HG03571 (cell line): ENCODE data around the gene AKT1.
"Not testable (repeated sequence)": the region's sequence is repeated elsewhere in the genome, so short reads cannot be mapped to it uniquely, and the experiment has no call there.

Experiments used
- ATAC-seq: cut with Tn5 transposase; IDR thresholded peaks from one replicate; pipeline ENCODE4 v1.9.1; 2021; ENCODE audit not compliant: unreplicated experiment

AKT1 gene

GRCh38 chr14:104794993-104795780 lies at the start of gene AKT1:
Gene AKT1, minus strand, starts transcription at chr14:104795748. Its CDS starts 3,105 bp downstream, at chr14:104792643.
- ATAC-seq = no peak

GRCh38 chr14:104845033-104845666 lies 49.6 kb upstream of the AKT1 start:
- ATAC-seq = no peak

- ATAC-seq = no peak
Observed at GRCh38 chr14:104844306-104845032, 48.9 kb upstream of the AKT1 start.

GRCh38 chr14:104843442-104844305 lies 48.1 kb upstream of the AKT1 start:
- ATAC-seq = no peak

GRCh38 chr14:104843006-104843405 lies 47.5 kb upstream of the AKT1 start:
- ATAC-seq = no peak

- ATAC-seq = no peak
Observed at GRCh38 chr14:104841730-104842129, 46.2 kb upstream of the AKT1 start.

- not testable (repeated sequence) for ATAC-seq
Observed at GRCh38 chr14:104836171-104836935, 40.8 kb upstream of the AKT1 start.

GRCh38 chr14:104830781-104831180 lies 35.2 kb upstream of the AKT1 start:
- no peak for ATAC-seq

GRCh38 chr14:104827177-104828055 lies 31.9 kb upstream of the AKT1 start:
- no peak for ATAC-seq

- no peak for ATAC-seq
Observed at GRCh38 chr14:104826861-104827176, 31.3 kb upstream of the AKT1 start.

- ATAC-seq = peak; percentile 77
Observed at GRCh38 chr14:104826189-104826860, 30.8 kb upstream of the AKT1 start.

- ATAC-seq = no peak
Observed at GRCh38 chr14:104824353-104824997, 28.9 kb upstream of the AKT1 start.

- ATAC-seq = no peak
Observed at GRCh38 chr14:104822821-104823615, 27.5 kb upstream of the AKT1 start.

- no peak for ATAC-seq
Observed at GRCh38 chr14:104821971-104822608, 26.5 kb upstream of the AKT1 start.

GRCh38 chr14:104821229-104821945 lies 25.8 kb upstream of the AKT1 start:
- ATAC-seq = no peak

GRCh38 chr14:104820669-104821228 lies 25.2 kb upstream of the AKT1 start:
- no peak for ATAC-seq
